ENCODE results near the gene EMC8. TPM values are rescaled to one million over a fixed set of nuclear protein-coding genes. Genes with fewer than 3 reads are reported as not detected.

The EMC8 gene
- total and polyA plus RNA-seq, 4 donors, result 12.0 to 12.4 (median 12.2) TPM

DNA sequence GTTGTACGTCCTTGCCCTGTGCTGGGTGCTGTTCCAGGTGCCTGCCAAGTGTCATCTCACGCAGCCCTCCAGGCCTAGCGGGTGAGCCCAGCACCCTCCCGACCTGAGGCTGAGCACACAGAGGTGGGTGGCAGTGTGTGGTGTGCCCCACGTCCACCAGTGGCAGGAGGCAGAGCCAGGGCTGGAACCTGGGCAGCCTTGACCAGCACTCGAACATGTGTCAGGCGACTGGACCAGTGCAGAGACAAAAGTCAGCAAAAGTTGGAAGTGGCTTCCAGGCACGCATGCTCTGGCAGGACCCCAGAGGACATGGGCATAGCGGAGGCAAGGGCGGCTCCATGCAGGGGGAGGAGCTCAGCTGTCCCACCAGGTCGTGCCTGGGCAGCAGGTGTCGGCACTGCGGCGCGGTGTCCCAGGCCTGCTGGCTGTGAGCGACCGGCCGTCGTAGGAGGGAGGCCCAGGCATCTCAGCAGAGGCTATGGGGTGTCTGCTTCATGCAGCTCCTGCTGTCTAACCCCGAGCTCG is 35.9 kb upstream of the EMC8 start:
- WGBS, result 81% methylated on average over 21 of the region's 21 CpGs
- Histone ChIP-seq H3K9ac (ENCODE audit: low read depth in 1 of 2, low read length in 2 of 2) (no peak overlapping the region), H3K27me3 (ENCODE audit: control insufficient read depth in 4 of 4, insufficient read depth in 4 of 4, low read length in 3 of 4) (no peaks in the 10 kb centered on the region), H3K4me1 (ENCODE audit: control insufficient read depth in 4 of 4, insufficient read depth in 4 of 4, low read length in 3 of 4) (no peaks in the 10 kb centered on the region), H3K4me3 (ENCODE audit: low read depth in 1 of 3, low read length in 3 of 3) (no peak overlapping the region), H3K27ac (ENCODE audit: low read depth in 1 of 2, low read length in 2 of 2) (no peak overlapping the region), H3K9me3 (ENCODE audit: control insufficient read depth in 4 of 4, low read length in 3 of 4) (peaks cover 0 to 2% (median 0%) of the 10 kb centered on the region in 4 donors), H3K36me3 (ENCODE audit: control insufficient read depth in 4 of 4, insufficient read depth in 3 of 4, low read depth in 1 of 4, low read length in 3 of 4) (no peaks in the 10 kb centered on the region)
- DNase-seq (ENCODE audit: low spot score), result no peak
- TF ChIP-seq RAD21 (IDR thresholded peaks at IDR 0.05), result no peak

DNA sequence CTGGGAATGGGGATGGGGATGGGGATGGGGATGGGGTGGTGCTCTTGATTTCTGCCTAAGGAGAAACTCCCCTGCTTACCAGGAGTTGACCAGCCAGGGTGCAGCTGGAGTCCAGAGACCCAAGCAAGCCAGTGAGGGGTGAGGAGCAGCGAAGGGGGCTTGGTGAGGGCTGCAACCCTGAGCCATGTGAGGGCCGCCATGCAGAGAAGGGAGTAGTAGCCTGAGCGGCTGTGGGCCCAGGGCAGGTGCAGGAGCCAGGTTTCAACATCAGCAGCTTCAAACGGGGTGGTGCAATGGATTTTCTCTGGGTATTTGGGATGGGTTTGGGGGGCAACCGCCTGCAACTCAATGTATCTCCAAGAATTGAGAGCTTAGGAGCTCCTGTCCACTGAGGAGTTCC is 35.4 kb upstream of the EMC8 start:
- no peaks in the 10 kb centered on the region for H3K27me3 ChIP-seq (ENCODE audit: control insufficient read depth in 4 of 4, insufficient read depth in 4 of 4, low read length in 3 of 4)
- H3K4me1 ChIP-seq (ENCODE audit: control insufficient read depth in 4 of 4, insufficient read depth in 4 of 4, low read length in 3 of 4), result no peaks in the 10 kb centered on the region
- H3K9me3 ChIP-seq (ENCODE audit: control insufficient read depth in 4 of 4, low read length in 3 of 4), result peaks cover 0 to 2% (median 0%) of the 10 kb centered on the region in 4 donors
- WGBS, result 89% methylated on average over 5 of the region's 5 CpGs
- DNase-seq (ENCODE audit: low spot score), result no peak
- H3K27ac ChIP-seq (ENCODE audit: low read depth in 1 of 2, low read length in 2 of 2), result no peak overlapping the region
- no peaks in the 10 kb centered on the region for H3K36me3 ChIP-seq (ENCODE audit: control insufficient read depth in 4 of 4, insufficient read depth in 3 of 4, low read depth in 1 of 4, low read length in 3 of 4)
- TF ChIP-seq HNF4G (IDR thresholded peaks at IDR 0.05), result no peak
- no peak overlapping the region for H3K9ac ChIP-seq (ENCODE audit: low read depth in 1 of 2, low read length in 2 of 2)
- no peak overlapping the region for H3K4me3 ChIP-seq (ENCODE audit: low read depth in 1 of 3, low read length in 3 of 3)

DNA sequence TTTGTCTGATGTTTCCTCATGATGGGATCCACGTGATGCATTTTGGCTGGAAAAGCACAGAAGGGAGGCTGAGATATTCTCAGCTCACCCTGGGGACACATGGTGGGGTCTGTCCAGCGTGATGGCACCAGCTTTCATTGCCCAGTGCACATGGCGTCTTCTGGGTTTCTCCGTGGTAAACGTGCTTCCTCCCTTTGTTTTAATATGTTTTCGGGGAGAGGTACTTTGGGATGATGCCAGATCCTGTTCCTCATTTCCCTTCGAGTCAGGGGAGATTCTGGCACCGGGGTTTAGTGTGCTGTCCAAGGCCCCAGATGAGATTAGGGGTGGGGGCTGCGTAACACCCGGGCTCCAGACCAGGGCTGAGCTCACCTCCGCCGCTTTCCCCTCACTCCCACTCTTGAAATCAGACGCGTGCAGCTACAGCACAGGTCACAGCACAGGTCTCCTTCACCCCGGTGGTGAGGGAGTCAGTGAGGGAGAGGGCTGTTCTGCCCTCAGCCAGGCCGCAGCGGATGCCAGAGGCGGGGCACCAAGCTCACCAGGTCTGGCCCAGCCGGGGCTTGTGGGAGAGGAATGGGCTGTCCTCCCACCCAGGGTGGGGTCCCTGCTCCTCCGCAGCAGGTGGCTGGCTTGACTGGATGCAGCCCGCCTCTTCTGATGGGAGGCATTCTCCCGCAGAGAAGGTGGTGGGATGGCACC is 34.0 kb upstream of the EMC8 start:
- 81% methylated on average over 22 of the region's 22 CpGs for WGBS
- no peak overlapping the region for H3K4me3 ChIP-seq (ENCODE audit: low read depth in 1 of 3, low read length in 3 of 3)
- H3K36me3 ChIP-seq (ENCODE audit: control insufficient read depth in 4 of 4, insufficient read depth in 3 of 4, low read depth in 1 of 4, low read length in 3 of 4), result no peaks in the 10 kb centered on the region
- no peak for DNase-seq (ENCODE audit: low spot score)
- peaks cover 0 to 2% (median 0%) of the 10 kb centered on the region in 4 donors for H3K9me3 ChIP-seq (ENCODE audit: control insufficient read depth in 4 of 4, low read length in 3 of 4)
- no peaks in the 10 kb centered on the region for H3K4me1 ChIP-seq (ENCODE audit: control insufficient read depth in 4 of 4, insufficient read depth in 4 of 4, low read length in 3 of 4)
- H3K27me3 ChIP-seq (ENCODE audit: control insufficient read depth in 4 of 4, insufficient read depth in 4 of 4, low read length in 3 of 4), result no peaks in the 10 kb centered on the region
- no peak overlapping the region for H3K9ac ChIP-seq (ENCODE audit: low read depth in 1 of 2, low read length in 2 of 2)
- H3K27ac ChIP-seq (ENCODE audit: low read depth in 1 of 2, low read length in 2 of 2), result no peak overlapping the region
- no peak for TF ChIP-seq EGR1 (IDR thresholded peaks at IDR 0.05; ENCODE audit: low read depth in 2 of 2)
- no peak for TF ChIP-seq NR2F2 (IDR thresholded peaks at IDR 0.05)
- no peak for TF ChIP-seq SP1 (IDR thresholded peaks at IDR 0.05)
- TF ChIP-seq, protein P1, sequence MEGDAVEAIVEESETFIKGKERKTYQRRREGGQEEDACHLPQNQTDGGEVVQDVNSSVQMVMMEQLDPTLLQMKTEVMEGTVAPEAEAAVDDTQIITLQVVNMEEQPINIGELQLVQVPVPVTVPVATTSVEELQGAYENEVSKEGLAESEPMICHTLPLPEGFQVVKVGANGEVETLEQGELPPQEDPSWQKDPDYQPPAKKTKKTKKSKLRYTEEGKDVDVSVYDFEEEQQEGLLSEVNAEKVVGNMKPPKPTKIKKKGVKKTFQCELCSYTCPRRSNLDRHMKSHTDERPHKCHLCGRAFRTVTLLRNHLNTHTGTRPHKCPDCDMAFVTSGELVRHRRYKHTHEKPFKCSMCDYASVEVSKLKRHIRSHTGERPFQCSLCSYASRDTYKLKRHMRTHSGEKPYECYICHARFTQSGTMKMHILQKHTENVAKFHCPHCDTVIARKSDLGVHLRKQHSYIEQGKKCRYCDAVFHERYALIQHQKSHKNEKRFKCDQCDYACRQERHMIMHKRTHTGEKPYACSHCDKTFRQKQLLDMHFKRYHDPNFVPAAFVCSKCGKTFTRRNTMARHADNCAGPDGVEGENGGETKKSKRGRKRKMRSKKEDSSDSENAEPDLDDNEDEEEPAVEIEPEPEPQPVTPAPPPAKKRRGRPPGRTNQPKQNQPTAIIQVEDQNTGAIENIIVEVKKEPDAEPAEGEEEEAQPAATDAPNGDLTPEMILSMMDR (IDR thresholded peaks at IDR 0.05; ENCODE audit: low read depth, low read length, missing input control), result no peak
- TF ChIP-seq, protein P2, sequence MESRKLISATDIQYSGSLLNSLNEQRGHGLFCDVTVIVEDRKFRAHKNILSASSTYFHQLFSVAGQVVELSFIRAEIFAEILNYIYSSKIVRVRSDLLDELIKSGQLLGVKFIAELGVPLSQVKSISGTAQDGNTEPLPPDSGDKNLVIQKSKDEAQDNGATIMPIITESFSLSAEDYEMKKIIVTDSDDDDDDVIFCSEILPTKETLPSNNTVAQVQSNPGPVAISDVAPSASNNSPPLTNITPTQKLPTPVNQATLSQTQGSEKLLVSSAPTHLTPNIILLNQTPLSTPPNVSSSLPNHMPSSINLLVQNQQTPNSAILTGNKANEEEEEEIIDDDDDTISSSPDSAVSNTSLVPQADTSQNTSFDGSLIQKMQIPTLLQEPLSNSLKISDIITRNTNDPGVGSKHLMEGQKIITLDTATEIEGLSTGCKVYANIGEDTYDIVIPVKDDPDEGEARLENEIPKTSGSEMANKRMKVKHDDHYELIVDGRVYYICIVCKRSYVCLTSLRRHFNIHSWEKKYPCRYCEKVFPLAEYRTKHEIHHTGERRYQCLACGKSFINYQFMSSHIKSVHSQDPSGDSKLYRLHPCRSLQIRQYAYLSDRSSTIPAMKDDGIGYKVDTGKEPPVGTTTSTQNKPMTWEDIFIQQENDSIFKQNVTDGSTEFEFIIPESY (IDR thresholded peaks at IDR 0.05), result no peak

All from liver (tissue), 9 donors.